HG02840 (cell line): Measurements from ENCODE around the gene TRIM50.
"Not testable (repeated sequence)": the region's sequence is repeated elsewhere in the genome, so short reads cannot be mapped to it uniquely, and the experiment has no call there.

Source experiments
- ATAC-seq: cut with Tn5 transposase; IDR thresholded peaks from one replicate; pipeline ENCODE4 v1.9.1; 2021; ENCODE audit warnings: mild to moderate bottlenecking, moderate library complexity, moderate number of reproducible peaks; ENCODE audit not compliant: unreplicated experiment, low FRiP score

TRIM50 gene

DNA sequence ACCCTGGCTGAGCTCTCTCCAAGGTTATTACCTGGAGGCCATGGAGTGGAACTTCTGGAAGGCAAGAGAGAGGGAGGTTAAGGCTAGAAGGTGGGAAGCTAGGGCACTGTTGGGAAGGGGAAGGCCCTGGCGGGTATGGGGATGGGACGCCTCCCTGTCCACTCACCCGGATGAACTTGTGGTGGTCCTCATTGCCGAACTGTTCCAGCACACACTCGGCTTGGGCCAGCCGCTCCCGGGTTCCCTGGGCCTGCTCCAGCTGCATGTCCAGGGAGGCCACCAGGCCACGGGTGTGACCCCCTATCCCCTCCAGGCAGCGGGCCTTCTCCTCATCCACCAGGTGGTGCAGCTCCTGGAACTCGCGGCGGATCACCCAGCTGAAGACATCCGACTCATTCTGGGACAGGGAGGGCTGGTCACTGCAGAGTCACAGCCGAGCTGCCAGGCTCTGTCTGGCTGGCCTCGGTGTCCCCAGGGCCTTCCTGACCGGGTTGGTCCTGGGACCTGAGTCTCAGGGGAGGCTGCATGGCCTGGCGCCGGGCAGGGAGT, 9.2 kb downstream of the TRIM50 start:
- ATAC-seq, result not testable (repeated sequence)

DNA sequence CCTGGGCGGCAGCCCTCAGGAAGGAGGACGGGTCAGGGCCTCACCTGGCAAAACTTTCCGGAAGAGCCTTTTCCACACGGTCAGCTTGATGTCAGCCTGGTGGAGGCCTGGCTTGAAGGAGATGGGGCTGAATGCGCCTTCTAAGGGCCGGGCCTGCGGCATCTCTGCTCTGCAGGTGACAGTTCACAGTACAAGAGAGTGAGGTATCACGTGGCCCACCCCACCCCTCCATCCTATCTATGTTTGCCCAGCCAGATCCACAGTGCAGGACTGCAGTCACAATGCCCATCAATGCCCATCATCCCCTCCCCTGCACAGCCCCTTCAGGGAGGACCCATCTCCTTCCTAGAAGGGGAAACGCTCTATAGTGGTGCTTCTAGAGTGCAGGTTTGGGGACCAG, 11.4 kb downstream of the TRIM50 start:
- no peak for ATAC-seq

DNA sequence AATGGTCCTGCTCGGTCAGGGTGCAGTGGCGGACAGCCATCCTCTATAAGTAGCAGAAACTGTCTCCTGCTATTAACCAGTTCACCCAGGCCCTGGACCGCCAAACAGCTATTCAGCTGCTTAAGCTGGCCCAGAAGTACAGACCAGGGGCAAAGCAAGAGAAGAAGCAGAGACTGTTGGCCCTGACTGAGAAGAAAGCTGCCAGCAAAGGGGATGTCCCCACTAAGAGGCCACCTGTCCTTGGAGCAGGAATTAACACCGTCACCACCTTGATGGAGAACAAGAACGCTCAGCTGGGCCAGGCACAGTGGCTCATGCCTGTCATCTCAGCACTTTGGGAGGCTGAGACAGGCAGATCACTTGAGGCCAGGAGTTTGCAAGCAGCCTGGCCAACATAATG, 13.6 kb downstream of the TRIM50 start:
- ATAC-seq, result no peak

DNA sequence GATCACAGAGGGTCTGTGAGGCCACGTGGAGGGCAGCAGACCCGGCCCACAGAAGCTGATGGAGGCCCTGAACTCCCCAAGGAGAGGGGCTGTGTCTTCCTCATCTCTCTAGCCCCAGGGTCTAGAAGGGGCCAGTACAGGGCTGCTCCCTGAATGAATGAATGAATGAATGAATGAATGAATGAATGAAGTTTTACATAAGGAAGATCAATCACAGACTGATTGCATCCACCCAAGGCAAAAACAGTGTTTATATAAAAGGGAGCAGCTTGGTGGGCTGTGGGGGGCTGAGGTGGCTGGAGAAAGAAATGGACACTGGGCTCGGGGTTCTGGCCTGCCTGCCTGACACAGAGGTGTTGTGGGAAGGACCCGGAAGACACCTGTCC, 14.4 kb downstream of the TRIM50 start:
- no peak for ATAC-seq

DNA sequence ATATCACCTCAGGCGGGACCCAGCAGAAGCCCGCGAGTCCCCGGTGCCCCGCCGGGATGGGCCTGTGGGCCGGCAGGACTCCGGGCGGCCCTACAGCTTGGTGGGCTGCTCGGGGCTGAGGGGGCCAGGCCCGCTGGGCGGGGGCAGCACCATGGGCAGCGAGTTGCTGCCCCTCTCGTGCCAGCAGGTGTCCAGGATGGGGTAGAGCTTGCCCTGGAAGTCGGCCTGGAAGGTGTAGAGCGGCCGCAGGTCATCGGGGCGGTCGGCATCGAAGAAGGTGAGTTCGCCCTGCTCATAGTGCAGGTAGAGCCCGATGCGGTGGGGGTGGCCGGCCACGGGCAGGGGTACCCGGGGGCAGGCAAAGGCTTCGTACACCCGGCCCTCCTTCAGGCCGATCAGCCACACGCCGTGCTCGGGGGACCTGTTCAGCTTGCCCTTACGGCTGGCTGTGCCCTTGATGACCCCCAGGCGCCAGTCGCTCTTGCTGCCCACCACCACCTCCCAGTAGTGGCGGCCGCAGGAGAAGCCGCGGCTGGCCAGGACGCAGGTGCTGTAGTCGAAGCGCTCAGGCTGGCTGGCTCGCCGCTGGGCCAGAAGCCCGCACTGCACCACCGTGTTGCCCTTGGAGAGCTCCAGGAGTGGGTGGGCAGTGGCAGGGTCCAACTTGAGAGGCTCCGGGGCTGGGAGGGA, 14.9 kb downstream of the TRIM50 start:
- no peak for ATAC-seq

DNA sequence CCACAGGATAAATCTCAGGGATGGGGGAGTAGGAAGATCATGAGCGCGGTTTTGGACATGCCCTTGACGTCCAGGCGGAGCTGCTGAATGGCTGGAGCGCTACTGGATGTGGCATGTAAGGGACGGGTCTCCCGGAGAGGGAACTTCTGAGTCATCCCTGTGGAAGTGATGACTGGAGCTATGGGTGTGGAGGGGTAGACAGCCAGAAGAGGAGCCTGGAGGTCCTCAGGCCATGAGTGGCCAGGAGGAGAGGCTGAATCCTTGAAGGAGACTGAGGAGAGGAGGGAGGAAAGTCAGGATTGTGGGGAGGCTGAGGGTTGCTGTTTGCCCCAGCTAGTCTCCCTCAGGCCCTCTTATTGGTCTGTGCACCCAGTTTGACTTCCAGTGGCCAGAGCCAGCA, 16.5 kb downstream of the TRIM50 start:
- ATAC-seq, result not testable (repeated sequence)

DNA sequence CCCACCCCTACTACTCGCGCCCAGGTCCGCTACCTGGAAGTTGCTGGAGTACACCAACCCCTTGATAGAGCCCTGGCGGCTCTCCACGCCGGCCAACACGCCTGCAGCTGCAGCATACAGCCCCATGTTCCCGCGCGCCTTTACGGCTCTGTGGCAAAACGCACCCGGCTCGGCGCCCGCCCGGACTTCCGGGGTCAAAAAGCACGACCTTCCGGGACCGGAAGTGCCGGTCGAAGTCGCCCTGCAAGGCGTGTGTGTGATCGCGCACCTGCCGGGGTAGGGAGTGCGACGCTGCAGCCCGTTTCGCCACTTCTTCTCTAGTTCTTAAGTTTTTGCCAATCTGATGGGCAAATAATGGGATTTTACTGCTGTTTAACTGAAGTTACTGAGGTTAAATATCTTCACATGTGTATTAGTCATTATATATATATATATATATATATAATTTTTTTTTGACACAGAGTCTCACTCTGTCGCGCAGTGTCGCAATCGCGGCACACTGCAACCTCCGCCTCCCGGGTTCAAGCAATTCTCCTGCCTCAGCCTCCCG, 19.1 kb downstream of the TRIM50 start, which contains the start of gene NSUN5:
NSUN5 (minus strand) TSS at position 162 of the 550 bp plus-strand sequence; CDS start at position 126, 36 bp downstream.
- peak; percentile 70 for ATAC-seq

DNA sequence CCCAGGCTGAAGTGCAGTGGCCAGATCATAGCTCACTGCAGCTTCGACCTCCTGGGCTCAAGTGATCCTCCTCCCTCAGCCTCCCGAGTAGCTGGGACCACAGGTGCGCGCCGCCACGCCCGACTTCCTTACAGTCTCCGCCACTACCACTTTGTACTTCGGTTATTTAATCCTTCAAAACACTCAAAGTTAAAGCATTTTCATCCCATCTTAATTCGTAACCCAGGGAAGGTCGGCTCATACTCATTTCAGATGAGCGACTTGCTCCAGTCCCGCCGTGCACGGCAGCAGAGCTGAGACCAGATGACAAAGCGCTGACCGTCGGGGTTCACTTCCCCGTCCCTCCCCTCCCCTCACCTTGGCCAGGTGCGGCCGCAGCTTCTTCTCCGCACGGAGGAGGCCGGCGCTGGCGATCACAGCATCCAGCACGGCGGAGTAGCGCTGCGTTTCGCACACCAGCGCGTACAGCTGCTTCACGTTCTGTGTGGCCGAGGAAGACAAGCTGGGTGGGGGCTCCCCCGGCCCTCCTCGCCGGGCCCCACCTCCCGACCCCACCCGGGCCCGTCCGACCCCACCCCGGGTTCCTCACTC, 19.7 kb downstream of the TRIM50 start:
- ATAC-seq, result peak; percentile 41

DNA sequence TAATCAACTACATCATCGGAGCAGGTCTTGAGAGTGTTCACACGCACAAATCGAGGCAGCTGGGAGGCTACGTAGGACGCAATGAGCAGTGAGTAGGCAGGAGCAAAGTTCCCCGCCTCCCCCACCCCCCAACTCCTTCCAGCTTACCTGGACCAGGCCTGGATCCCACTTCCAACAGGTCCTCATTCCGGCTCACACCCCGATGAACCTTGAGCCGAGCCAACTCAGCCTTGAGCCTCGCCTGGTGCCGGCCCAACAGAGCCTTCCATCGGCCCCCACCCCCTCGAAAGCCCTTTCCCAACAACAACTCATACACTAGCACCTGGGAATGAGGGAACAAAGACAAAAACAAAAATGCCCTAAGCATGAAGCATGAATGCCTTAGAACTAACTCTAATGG, 20.4 kb downstream of the TRIM50 start:
- ATAC-seq, result no peak

DNA sequence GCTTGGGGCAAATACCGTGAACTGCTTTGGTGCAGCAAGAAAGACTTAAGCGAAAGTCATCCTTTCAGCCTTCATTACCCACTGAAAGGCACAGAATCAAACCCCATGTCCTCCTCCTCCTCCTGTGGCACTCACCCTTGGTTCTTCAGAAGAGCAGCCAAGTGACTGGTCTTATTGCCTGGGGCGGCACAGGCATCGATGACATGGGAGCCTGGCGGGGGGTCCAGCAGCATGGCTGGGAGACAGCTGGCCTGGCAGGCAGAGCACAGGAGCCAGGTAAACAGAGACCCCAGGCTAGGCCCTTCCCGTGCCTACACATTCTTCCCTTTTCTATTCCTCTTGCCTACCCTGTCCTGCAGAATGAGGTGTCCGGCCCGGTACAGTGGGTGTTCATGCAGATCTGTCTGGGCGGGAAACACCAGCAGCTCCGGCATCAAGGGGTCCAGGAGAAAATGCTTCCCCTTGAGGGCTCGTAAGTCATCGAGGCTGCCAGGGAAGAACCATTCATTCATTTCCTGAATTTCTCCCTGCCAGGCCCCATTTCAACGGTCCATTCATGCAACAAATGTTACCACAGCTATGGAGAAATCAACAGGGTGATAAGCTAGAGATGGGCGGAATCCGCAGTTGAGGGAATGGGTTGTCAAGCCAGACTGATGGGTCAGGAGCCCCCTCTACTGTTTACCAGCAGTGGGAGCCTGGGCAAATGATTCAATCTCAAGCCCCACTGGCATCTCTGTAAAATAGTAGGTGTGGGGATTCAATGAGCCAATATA, 23.1 kb downstream of the TRIM50 start:
- ATAC-seq, result not testable (repeated sequence)

DNA sequence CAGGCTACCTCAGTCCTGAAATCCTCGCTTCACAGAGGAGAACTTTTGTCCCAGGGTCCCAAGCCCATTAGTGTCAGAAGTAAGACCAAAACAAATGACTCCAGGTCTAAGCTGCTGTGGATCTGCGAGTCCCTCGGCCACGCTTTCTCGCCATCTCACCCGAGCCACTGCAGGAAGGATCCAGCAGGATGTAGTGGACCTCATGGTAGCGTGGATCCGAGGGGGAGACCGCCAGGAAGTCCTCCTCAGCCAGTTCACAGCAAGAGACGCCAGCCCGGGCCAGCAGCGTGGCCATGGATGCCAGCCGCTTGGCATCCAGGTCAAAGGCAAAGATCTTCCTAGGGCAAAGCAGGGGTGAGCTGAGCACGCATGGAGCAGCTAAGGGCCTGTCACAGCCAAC, 23.8 kb downstream of the TRIM50 start:
- no peak for ATAC-seq

DNA sequence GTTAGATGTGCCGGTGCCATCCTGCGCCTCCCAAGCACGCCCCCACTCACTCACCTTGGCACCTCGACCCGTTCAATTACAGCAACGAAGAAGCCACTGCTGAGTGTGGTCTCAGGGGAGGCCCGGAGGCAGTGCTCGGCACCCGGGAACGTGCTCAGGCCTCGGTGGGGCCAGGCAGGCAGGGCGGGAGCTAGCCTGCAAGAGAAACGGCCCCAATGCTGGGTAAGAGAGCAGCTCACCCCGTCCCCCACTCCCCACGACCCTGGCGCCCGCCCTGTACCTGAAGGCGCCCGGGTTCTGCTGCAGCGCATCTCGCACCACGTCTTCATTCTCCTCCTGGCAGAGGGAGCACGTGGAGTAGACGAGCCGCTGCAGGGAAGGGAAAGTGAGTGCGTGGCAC, 24.3 kb downstream of the TRIM50 start:
- no peak for ATAC-seq

DNA sequence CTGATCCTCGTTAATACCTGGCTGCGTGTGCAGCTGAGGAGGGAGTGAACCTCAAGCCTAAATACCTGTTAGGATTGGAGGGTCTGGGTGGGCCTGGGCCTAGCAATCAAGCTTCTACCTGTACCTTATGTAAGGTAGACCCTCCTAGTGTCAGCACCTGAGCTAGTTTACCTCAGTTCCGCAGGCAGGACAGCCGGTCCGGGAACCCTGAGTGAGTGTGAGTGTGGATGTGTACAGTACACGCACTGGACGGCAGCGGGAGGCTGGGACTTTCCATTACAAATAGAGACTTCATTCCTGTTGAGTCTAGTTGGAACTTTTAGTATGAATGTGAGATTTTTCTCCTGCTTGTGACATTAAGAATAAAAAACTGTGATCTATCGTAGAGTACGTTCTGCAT, 25.0 kb downstream of the TRIM50 start:
- not testable (repeated sequence) for ATAC-seq

DNA sequence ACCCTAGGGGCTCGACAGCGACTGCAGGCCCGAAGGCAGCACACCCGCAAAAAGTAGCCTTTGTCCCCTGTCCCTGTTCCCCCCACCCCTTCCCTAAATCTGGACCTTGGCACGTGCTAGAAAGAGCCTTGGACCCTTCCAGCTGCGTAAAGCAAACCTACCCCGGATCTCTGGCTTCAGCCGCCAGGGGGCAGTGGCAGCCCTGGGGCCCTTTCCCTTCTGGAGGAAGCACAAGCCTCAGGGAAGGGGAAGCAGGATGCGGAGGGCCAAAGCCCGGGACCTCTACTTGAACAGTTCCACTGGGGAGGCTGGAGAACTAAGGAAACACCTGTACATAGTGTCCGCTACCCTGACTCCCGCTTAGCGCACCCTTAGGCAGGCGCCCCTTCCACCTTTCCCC, 26.8 kb downstream of the TRIM50 start:
- not testable (repeated sequence) for ATAC-seq

DNA sequence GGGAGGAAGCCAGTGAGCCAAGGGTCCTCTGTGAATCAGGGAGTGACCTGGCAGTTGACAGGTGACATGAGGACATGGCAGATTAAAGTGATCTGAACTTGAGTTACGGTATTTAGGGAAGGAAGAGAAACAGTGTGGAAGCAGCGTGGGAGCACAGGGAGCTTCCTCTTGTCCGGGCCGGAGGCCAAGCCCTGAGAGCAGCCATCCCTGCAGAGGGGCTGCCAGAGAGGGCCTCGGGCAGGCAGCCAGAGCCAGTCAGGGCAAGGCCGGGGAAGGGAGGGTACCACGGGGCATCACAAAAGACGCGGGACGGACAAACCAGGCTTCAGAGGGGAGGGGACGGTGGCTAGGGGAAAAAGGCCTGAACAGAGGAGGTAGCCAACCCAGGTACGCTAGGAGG, 28.1 kb downstream of the TRIM50 start:
- not testable (repeated sequence) for ATAC-seq

DNA sequence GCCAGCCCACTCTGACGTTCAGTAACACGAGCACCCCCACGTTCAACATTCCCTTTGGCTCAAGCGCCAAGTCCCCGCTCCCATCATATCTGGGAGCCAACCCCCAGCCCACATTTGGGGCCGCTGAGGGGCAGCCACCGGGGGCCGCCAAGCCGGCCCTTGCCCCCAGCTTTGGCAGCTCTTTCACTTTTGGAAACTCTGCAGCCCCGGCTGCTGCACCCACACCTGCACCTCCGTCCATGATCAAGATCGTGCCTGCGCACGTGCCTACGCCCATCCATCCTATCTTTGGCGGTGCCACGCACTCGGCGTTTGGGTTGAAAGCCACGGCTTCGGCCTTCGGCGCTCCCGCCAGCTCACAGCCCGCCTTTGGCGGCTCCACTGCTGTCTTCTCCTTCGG, 30.2 kb downstream of the TRIM50 start:
- ATAC-seq, result not testable (repeated sequence)

DNA sequence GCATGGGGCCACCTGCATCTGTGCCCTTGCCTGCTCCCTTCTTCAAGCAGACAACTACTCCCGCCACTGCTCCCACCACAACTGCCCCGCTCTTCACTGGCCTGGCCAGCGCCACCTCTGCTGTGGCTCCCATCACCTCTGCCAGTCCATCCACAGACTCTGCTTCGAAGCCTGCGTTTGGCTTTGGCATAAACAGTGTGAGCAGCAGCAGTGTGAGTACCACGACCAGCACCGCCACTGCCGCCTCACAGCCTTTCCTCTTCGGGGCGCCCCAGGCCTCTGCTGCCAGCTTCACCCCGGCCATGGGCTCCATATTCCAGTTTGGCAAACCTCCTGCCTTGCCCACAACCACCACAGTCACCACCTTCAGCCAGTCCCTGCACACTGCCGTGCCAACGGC, 30.6 kb downstream of the TRIM50 start:
- not testable (repeated sequence) for ATAC-seq

DNA sequence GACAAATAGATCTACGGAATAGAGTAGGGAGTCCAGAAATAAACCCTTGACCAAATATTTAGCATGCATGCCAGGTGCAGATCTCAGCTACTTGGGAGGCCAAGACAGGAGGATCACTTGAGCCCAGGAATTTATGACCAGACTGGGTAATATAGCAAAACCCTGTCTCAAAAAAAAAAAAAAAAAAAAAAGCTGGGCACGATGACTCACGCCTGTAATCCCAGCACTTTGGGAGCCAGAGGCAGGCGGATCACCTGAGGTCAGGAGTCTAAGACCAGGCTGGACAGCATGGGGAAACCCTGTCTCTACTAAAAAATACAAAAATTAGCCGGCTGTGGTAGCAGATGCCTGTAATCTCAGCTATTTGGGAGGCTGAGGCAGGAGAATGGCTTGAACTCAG, 50.7 kb downstream of the TRIM50 start:
- ATAC-seq, result not testable (repeated sequence)

DNA sequence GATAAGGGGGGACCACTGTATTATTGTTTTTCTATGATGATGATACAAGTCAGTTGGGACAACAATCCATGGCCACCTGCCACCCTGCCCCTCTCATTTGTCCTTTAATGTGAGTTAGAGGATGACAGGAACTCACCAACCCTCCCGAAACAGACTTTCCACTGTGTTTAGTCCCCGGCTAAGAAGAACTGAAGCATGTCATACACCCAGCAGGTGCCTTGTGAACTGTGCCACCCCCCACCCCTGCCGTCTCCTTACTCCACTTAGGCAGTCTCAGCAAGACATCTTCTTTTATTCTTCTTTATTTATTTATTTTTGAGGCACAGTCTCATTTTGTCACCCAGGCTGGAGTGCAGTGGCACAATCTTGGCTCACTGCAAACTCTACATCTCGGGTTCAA, 60.1 kb downstream of the TRIM50 start:
- ATAC-seq, result not testable (repeated sequence)

DNA sequence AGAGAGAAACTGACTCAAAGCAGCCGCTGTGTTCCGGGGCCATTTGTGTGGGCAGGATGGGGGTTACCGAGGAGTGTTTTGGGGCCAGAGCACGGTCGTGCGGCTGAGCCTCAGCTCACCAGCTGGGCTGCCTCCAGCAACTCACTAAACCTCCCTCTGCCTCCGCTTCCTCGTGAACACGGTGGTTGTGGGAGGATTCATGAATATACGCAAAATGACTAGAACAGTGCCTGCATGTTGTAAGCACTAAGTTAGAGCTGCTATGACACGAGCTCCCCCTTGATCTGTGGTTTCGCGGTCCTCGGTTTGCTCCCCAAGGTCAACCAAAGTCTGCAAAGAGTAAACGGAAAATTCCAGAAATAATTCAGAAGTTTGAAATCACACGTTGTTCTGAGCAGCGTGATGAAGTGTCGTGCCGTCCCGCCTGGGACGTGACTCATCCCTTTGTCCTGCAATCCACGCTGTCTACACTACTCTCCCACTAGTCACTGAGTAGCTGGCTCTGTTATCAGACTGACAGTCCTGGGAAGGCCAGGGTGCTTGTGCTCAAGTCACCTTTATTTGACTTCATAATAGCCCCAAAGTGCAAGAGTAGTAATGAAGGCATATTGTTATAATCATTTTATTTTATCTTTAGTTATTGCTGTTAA, 61.0 kb downstream of the TRIM50 start:
- peak; percentile 80 for ATAC-seq
